Thyroid gland (tissue), 4 donors: Measurements from ENCODE around the gene PRKCA. TPM values are rescaled to one million over a fixed set of nuclear protein-coding genes. Genes with fewer than 3 reads are reported as not detected.

Experiments used
- DNase-seq, 2 donors: peaks; one replicate each; pipeline ENCODE4 v3.0.0-alpha.2; 2019
- H3K27ac ChIP-seq, 3 donors: fragments of 200-600 bp; sonication (generic); 1 replicate in 2 of 3; 2 replicates in 1 of 3; pipeline ENCODE4 v1.5.1; 2016 to 2019; ENCODE audit warnings: mild to moderate bottlenecking in 1 of 3, moderate library complexity in 1 of 3
- H3K27me3 ChIP-seq: fragments of 200-600 bp; sonication (generic); one replicate; pipeline ENCODE4 v1.5.1; 2019
- H3K36me3 ChIP-seq, 2 donors: fragments of 200-600 bp; sonication (generic); one replicate each; pipeline ENCODE4 v1.5.1; 2016 to 2019
- H3K4me1 ChIP-seq, 2 donors: fragments of 200-600 bp; sonication (generic); one replicate each; pipeline ENCODE4 v1.5.1; 2017 to 2019
- H3K4me3 ChIP-seq, 3 donors: fragments of 200-600 bp; sonication (generic); replicated peaks in 1 of 3; 1 replicate in 2 of 3; 2 replicates in 1 of 3; pipeline ENCODE4 v1.5.1; 2016; ENCODE audit warnings: mild to moderate bottlenecking in 1 of 3
- H3K9me3 ChIP-seq: fragments of 200-600 bp; sonication (generic); one replicate; pipeline ENCODE4 v1.5.1; 2017
- CTCF ChIP-seq, 6 experiments: fragments of 200-600 bp in 3 of 6; fragments of 450-650 bp in 3 of 6; sonication (generic) in 3 of 6; IDR thresholded peaks; one replicate each; pipeline ENCODE4 v1.5.1; 2016 to 2019; ENCODE audit warnings: antibody characterized with exemption in 6 of 6, mild to moderate bottlenecking in 2 of 6, inconsistent platforms in 1 of 6, moderate library complexity in 1 of 6
- POLR2A ChIP-seq, 2 donors: fragments of 450-650 bp; IDR thresholded peaks; one replicate each; pipeline ENCODE4 v1.6.1; 2017; ENCODE audit warnings: antibody characterized with exemption in 2 of 2, mild to moderate bottlenecking in 2 of 2, moderate library complexity in 1 of 2
- WGBS, 2 donors: methylation state at CpG; one replicate each; pipeline ENCODE4 v1.1.5; 2017; 5-methylcytosine and 5-hydroxymethylcytosine counted together
- intact Hi-C: fragments of 100-400 bp; cut with DNase I; formaldehyde crosslinking; loops from one replicate; pipeline ENCODE4 v1.15.1; 2023
- total RNA-seq, 4 donors: library from RNA; depleted of rRNA; stranded (reverse); fragments of >200 nt; gene quantifications; one replicate each; pipeline ENCODE4 v1.2.3, GENCODE V29; 2016

PRKCA gene
- total RNA-seq, 4 donors from 2014 or later, result 6.7 to 24.2 (median 15.3) TPM

GRCh38 chr17:66593116-66593515 is 290.7 kb downstream of the PRKCA start:
- 95 to 96% methylated on average over 2 of the region's 2 CpGs for WGBS, 2 donors
- no peaks in the 10 kb centered on the region for H3K4me1 ChIP-seq
- DNase-seq, result no peak
- H3K4me3 ChIP-seq, result no peak overlapping the region
- H3K36me3 ChIP-seq, result no peaks in the 10 kb centered on the region
- intact Hi-C loops, result no loop called here
- H3K27ac ChIP-seq, result no peak overlapping the region
- no peaks in the 10 kb centered on the region for H3K27me3 ChIP-seq
- TF ChIP-seq CTCF (IDR thresholded peaks at IDR 0.05) (no peak), POLR2A (IDR thresholded peaks at IDR 0.05) (no peak)
- no peaks in the 10 kb centered on the region for H3K9me3 ChIP-seq

GRCh38 chr17:66595893-66596292 is 293.5 kb downstream of the PRKCA start:
- Histone ChIP-seq H3K27me3 (no peaks in the 10 kb centered on the region), H3K36me3 (no peaks in the 10 kb centered on the region), H3K4me3 (no peak overlapping the region), H3K9me3 (no peaks in the 10 kb centered on the region), H3K4me1 (no peaks in the 10 kb centered on the region), H3K27ac (no peak overlapping the region)
- WGBS, 2 donors, result 95 to 96% methylated on average over 12 of the region's 12 CpGs
- intact Hi-C loops, result no loop called here
- DNase-seq, result no peak
- TF ChIP-seq POLR2A (IDR thresholded peaks at IDR 0.05), result no peak

- H3K36me3 ChIP-seq, result no peaks in the 10 kb centered on the region
- WGBS, 2 donors, result 91 to 92% methylated on average over 14 of the region's 14 CpGs
- no peak overlapping the region for H3K27ac ChIP-seq
- no peak for DNase-seq
- peaks cover 0 to 4% of the 10 kb centered on the region in 2 donors for H3K4me1 ChIP-seq
- no peak overlapping the region for H3K4me3 ChIP-seq
- no peak for TF ChIP-seq POLR2A (IDR thresholded peaks at IDR 0.05)
- TF ChIP-seq CTCF (IDR thresholded peaks at IDR 0.05), result no peak
- H3K27me3 ChIP-seq, result no peaks in the 10 kb centered on the region
- H3K9me3 ChIP-seq, result no peaks in the 10 kb centered on the region
- intact Hi-C loops, result no loop called here
These were observed 300.4 kb downstream of the PRKCA start for GRCh38 chr17:66602659-66603384.

- no peak for TF ChIP-seq POLR2A (IDR thresholded peaks at IDR 0.05)
- no peak for TF ChIP-seq CTCF (IDR thresholded peaks at IDR 0.05)
- Histone ChIP-seq H3K4me3 (no peak overlapping the region), H3K9me3 (no peaks in the 10 kb centered on the region), H3K36me3 (no peaks in the 10 kb centered on the region), H3K4me1 (peaks cover 0 to 4% of the 10 kb centered on the region in 2 donors), H3K27me3 (no peaks in the 10 kb centered on the region), H3K27ac (no peak overlapping the region)
- intact Hi-C loops, result no loop called here
- DNase-seq, result no peak
These were observed 302.0 kb downstream of the PRKCA start for GRCh38 chr17:66604376-66604775.

- 79 to 81% methylated on average over 4 of the region's 4 CpGs for WGBS, 2 donors
- Histone ChIP-seq H3K27ac (no peak overlapping the region), H3K4me1 (peaks cover 0 to 4% of the 10 kb centered on the region in 2 donors), H3K9me3 (no peaks in the 10 kb centered on the region), H3K36me3 (no peaks in the 10 kb centered on the region), H3K27me3 (no peaks in the 10 kb centered on the region), H3K4me3 (no peak overlapping the region)
- no peak for TF ChIP-seq CTCF (IDR thresholded peaks at IDR 0.05)
- no peak for TF ChIP-seq POLR2A (IDR thresholded peaks at IDR 0.05)
- no peak for DNase-seq
- intact Hi-C loops, result no loop called here
These were observed 303.1 kb downstream of the PRKCA start for GRCh38 chr17:66605541-66605940.
